GM21367 (cell line): ENCODE results near the gene DUSP28.
"Not testable (repeated sequence)": the region's sequence is repeated elsewhere in the genome, so short reads cannot be mapped to it uniquely, and the experiment has no call there.

Source experiments
- ATAC-seq: cut with Tn5 transposase; IDR thresholded peaks from one replicate; pipeline ENCODE4 v1.9.1; 2021; ENCODE audit not compliant: unreplicated experiment

The DUSP28 gene

DNA sequence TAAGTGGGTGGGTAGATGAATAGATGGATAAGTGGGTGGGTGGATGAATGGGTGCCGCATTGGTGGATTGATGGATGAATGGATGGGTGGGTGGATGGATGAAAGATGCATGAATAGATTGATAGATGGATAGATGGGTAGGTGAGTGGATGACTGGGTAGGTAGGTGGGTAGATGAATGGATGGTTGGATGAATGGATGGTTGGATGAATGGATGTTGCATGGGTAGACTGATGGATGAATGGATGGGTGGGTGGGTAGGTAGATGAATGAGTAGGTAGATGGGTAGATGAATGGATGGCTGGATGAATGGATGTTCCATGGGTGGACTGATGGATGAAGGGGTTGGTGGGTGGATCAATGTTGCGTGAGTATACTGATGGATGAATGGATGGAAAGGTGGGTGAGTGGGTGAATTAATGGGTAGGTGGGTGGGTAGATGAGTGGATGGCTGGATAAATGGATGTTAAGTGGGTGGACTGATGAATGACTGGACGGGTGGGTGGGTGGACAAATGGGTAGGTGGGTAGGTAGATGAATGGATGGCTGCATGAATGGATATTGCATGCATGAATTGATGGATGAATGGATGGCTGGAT, 32.9 kb upstream of the DUSP28 start:
- ATAC-seq = no peak

DNA sequence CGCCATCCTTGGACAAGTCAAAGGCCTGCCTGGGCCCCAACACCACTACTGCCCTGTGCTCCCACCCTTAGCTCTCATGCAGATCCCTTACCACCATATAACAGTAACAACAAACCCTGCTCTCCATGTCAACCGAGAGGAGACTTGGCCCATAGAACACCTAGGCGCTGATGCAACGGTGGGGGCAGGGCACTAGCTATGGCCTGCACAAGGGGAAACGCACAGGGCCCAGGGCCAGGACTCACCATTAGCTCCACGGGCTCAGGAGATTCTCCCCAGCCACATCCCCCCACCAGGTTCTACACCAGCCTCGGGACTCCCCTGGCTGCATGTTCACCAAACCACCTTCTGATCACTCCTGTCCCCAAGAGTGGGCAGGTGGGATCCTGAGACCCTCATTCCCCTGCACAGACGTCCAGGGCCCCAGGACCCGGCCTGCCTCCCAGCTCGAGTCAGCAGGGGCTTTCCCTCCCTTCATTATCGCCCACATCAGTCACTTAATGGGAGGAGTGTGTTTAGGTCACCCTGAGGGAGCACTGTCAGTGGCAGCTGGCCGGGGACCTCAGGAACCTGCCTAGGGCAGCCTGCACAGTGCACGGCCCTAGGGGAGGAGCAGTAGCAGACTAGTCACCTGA, 31.6 kb upstream of the DUSP28 start:
- ATAC-seq = no peak

DNA sequence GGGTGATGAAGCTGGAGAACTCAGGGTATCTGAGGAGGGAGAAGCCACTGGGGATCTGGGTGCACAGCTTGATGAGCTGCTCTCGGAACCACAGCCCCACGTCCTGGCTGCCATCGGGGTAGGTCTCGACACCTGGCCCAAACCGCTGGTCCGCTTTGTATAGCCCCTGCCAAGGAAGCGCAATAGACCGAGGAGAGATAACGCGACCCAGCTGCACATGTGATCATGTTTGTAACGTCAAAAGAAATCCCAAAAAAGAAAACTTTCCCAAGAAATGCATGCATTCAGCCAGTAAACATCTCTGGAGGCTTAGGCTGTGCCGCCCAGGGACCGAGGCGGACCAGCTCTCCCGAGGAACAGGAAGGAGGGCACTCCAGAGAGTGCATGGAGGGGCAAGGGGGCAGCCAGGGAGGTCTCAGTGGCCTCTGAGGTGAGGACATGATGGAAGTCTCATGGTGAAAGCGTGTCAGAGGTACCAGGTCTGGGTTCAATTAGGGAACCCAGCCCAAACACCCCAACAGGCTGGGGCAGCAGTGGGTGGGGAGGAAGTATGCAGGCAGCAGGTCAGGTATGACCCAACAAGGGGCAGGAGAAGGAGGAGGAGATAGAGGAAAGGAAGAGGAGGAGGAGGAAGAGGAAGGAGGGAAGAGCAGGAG, 30.7 kb upstream of the DUSP28 start:
- no peak for ATAC-seq

DNA sequence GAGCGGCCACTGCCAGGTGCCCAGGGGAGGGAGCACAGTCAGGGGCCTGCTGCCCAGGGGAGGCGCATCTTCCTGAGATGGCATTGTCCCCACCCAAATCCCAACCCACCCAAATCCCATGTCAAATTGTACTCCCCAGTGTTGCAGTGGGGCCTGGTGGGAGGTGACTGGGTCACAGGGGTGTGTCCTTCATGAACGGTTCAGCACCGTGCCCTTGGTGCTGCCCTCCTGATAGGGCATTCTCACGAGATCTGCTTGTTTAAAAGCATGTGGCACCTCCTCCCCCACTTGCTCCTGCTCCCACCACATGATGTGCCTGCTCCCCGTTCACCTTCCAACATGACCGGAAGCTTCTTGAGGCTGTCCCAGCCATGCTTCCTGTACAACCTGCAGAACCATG, 30.0 kb upstream of the DUSP28 start:
- ATAC-seq = no peak

DNA sequence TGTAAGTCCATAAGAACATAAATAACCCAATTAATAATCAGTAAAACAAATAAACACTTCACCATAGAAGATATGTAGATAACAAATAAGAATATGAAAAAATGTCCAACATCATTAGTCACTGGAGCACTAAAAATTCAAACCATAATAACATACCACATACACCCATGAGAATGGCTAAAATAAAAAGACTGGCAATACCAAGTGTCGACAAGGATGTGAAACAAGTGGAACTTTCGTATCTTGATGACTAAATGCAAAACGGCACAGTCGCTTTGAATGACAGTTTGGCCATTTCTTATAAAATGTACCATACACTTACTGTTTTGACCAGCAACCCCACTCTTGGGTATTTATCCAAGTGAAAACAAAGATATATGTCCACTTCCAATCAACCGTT, 29.1 kb upstream of the DUSP28 start:
- ATAC-seq = no peak

DNA sequence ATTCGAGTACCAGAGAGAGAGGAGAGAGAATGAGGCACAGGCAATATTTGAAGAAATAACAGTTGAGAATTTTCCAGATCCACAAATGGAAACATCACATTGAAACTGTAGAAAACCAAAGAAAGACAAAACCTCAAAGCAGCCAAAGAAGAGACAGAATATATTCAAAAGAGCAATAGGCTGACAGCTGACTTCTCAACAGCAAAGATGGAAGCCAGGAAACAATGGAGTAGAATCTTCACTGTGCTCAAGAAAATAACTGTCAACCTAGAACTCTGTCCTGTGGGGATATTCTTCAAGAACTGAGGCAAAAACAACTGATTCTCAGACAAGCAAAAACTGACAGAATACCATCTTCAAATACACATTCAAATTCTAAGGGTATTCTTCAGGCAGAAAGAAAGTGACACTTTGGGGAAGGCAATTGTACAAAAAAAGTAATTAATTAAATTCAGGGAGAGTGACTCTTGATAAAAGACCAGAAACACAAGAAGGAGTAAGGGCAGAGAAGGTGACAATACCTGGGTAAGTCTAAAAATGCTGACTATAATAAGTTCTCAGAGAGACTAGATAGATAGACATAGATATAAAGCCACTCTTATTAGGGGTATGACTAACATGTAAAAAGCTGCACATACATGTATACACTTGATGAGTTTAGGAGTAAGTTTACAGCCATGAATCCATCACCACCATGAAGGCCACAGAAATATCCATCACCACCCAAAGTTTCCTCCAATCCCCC, 28.0 kb upstream of the DUSP28 start:
- ATAC-seq = no peak

DNA sequence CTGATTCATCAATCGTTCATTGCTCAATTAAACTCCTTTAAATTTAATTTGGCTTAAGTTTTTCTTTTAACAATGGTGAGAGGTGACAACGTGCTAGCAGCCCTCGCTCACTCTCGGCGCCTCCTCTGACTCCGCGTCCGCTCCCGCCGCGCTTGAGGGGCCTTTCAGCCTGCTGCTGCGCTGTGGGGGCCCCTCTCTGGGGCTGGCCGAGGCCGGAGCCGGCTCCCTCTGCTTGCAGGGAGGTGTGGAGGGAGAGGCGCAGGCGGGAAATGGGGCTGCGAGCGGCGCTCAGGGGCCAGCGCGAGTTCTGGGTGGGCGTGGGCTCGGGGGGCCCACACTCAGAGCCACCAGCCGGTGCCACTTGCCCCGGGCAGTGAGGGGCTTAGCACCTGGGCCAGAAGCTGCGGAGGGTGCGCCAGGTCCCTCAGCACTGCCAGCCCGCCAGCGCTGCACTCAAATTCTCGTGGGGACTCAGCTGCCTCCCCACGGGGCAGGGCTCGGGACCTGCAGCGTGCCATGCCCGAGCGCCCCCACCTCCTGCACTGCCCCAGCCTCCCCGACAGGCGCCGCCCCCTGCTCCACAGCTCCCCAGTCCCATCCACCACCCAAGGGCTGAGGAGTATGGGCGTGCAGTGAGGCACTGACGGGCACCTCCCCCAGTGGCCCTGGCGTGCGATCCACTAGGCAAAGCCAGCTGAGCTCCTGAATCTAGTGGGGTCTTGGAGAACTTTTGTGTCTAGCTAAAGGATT, 22.0 kb upstream of the DUSP28 start:
- no peak for ATAC-seq

DNA sequence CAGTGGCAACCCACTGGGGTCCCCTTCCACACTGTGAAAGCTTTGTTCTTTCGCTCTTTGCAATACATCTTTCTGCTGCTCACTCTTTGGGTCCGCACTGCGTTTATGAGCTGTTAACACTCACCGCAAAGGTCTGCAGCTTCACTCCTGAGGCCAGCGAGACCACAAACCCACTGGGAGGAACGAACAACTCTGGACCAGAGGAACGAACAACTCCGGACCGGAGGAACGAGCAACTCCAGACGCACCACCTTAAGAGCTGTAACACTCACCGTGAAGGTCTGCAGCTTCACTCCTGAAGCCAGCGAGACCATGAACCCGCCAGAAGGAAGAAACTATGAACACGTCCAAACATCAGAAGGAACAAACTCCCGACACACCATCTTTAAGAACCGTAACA, 21.1 kb upstream of the DUSP28 start:
- ATAC-seq = not testable (repeated sequence)

DNA sequence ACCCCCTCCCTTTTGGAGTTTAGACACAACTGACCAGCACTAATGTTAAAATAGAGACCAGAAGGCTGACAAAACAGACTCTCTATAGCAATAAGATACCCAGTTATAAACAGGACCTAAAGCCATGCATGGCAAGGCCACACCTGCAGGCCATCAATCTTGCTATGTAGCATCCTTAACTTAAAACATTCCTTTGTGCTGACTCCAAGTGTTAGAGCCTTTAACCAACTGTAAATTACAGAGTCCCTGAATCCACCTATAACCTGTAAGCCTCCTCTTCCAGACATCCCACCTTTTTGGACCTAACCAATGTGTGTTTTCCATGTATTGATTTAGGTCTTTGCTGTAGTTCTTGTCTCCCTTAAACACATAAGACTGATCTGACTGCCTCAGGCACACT, 20.3 kb upstream of the DUSP28 start:
- ATAC-seq = no peak

DNA sequence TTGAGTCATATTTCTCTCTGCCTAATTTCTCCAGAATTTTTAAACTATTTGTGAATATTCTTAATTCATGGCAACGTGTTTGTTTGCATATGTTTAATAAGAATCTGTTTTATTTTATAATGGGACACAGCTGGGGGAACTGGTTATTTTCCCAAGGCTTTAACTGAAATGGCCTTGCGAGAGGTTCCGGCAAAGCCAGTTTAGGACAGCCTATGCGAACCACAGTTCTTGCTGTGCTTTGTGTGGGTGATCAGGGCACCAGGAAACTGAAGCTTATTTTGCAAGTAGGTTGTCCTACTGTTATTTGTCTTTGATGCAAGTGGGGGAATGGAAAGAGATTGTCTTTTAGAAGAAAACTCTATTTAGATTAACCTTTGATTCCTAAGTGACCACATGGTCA, 8.9 kb upstream of the DUSP28 start:
- ATAC-seq = no peak

DNA sequence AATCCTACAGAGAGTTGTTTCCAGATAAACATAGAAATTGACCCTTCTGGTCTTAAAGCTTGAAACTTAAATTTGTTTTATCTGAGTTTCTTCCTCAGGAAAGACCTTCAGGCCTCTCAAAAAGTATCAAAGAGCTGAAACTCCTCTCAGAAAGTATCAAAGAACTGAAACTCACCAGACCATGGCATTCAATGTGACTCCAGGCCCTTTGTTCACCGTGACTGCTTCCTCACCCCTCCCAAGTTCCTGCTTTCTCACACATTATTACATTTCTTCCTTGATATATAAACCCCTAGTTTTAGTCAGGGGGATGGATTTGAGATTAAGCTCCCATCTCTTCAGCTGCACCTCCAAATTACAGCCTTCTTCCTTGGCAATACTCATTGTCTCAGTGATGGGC, 8.3 kb upstream of the DUSP28 start:
- no peak for ATAC-seq

DNA sequence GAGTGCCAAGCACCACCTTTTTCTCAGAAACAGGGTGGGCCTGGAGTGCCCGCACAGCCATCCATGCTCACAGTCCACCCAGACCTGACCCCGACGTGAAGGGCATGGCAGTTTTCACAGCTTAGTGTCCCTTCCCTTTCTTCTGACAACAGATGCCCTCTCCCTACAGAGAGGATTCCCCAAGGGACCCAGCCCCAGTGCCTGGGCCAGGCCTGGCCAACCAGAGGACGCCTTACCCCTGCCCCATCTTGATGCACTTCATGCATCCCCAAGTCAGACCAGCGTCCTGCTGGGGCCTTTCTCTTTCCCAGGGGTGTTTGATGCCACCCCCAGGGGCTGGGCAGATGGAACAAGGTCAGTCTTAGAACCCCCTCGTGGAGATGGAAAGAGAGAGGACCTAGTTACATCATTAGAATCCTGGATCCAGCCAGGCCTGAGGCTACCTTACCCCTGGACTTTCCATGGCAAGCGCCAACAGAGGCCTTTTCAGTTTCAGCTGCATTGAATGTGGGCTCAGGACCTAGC, 6.1 kb upstream of the DUSP28 start:
- no peak for ATAC-seq

DNA sequence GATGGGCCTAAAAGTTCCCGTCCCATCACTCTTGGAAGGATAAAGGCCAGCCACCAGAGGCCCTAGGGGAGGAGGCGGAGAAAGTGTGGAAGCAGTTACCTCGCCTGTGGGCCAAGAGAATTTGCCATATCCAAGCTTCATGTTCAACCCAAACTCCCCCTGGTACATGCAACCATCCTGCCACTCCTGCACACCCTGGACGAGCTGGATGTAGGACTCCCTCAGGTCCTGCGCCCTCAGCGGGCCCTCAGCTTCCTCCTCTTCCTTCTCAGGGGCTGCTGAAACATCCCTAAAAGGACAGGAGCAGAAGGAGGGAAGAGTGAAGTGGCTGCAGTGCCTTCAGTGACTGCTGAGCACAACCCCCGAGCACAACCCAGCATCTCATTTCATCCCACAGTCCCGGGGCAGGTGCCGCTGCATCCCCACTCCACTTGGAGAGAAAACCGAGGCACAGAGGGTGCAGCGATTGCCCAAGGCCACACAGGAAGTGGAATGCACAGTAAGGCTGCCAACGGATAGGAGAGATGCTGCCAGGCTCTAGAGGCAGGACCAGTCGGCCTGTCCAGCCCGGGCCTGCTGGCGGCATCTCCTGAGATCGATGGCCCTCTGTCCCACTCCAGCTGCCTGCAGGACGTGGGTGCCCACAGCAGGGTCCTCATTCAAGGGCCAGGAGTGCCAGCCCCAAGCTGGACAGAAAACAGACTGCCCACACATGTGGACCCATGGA, 5.2 kb upstream of the DUSP28 start:
- ATAC-seq = no peak

DNA sequence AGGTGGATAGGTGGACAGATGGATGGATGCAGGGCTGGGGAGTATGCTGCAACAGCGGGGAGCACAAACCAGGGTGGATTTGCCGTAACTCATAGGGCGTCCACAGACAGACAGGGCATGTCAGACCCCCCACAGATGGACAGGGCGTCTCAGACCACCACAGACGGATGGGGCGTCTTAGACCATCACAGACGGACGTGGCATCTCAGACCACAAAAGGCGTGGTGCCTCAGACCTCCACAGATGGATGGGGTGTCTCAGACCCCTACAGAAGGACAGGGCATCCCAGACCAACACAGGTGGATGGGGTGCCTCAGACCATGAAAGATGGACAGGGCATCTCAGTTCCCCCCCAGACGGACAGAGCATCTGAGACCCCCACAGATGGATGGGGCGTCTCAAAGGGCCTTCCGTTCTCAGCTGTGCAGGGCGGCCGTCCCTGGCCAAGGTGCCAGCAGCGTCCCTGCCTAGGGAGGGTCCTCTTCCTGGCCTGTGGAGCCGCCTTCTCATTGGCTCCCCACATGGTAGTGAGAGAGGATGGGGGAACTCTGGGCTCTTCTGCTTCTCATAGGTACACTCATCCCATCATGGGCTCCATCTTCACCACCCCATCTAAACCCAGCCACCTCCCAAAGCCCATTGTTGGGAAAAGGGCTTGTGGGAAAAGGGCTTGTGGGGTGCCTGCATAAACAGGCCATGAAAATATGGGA, 4.5 kb upstream of the DUSP28 start:
- no peak for ATAC-seq

DNA sequence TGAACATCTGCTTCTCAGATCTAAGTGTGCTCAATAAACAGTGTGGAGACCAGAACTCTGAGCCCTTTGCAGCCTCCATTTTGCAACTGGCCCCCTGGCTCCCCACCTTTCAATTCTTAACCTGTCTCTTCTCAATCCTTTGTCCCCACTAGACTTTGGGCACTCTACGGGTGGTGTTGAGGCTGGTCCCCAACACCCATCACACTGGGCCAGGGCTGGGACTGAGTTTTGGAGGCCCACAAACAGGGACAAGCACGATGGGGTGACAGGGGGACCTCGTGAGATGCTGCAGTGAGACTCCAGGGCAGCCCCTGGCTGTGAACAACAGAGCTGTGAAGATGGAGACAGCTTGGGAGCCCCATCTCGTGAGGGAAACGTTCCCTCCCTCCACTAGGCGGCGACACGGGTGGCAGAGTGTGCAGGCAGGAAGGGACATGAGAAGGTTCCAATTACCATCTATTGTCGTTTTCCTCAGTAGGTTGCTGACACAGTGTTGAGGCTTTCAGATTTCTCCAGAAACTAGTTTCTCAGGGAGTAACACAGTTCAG, 3.5 kb upstream of the DUSP28 start:
- ATAC-seq = no peak

DNA sequence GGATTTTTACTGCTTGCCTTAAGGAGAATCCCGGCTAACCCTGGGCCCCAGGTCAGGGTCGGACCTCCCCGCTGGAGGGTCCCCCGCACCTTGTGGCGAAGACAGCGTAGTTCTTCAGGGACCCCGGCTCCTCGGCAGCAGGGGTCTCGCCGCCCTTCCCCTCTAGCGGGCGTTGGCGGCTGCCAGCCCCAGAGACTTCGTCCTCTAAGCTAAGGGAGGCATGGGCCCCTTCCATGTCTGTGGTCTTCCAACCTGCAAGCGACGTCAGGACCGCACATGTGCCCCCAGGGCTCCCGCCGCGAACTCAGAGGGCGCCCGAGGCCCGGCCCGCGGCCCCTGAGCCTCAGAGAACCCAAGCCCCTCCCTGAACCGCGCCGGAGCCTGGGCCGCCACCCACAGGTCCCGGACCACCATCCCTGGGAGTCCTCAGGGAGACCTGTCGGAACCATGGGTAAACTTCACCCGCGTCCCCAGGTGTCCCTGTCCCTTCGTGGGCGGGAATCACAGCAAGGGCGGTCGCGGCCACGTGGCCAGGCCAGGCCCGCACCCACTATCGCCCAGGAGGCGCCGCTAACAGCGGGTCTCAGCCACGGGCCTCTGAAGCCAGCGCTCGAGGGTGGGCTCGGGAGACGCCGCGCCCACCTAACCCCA, 2.9 kb upstream of the DUSP28 start:
- no peak for ATAC-seq

DNA sequence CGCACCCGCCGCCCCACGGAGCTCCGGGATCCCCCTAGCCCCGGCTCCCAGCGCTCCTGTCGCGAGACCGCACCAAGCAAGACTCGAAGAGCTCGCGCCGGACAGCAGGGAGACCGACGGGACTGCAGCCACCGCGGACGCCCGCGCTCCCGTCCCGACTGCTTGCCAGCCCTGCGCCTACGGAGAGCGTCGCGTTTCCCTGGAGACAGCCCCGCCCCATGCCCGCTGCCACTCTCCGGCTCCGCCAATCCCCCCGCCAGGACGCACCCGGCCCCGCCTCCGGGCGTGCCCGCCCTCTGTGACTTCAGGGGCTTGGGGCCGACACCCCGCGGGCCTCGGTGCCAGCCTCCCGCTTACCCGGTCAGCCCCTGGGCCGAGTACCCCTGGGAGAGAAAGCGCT, 2.3 kb upstream of the DUSP28 start, which contains the start of gene ANKMY1:
Gene ANKMY1, minus strand, starts transcription at position 181 of the 400 bp plus-strand sequence. CDS start 653 bp downstream, outside the sequence.
- ATAC-seq = no peak

DNA sequence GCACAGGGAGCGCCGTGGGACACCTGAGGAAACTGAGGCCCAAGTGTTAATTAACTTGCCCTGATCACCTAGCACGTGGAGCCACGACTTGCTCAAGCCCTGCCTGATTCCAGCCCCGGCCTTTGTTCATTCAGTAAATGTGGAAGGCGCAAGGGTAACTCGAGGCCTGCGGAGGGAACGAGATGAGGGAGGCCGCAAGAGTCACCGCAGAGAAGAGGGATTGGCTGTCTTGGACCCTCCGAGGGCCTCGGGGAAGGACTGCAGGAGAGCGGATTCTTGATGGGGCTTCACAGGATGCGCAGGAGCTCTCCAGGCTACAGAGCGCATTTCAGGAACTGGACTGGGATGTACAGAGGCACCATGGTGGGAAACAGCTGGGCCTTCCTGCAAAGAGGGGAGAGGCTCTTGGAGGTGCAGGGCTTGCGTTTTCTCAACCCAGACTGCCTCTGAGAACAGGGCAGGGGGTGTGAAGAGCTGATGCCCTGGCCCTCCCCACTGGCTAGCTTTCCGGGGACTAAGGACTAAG, 1.9 kb upstream of the DUSP28 start:
- no peak for ATAC-seq

DNA sequence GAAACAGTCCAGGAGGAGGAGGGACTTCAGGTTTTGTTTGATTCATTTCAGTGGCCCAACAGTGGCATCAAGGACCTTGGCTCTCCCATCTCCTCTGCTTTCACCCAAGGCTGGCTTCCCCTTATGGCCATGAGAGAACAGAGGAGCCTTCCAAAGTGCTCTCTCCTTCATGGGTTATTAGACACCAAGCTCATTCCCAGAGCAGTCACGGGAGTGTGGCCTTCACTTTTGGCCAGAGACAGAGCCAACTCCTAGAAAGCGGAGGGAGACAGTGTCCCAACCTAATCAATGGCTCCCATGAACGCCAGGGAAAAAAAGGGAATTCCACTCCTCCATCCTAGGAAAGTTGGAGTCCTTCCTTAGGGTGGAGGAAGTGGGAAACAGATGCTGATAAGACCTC, 871 bp upstream of the DUSP28 start:
- no peak for ATAC-seq
